Measurements from ENCODE around the gene KLHDC7B. TPM values are rescaled to one million over a fixed set of nuclear protein-coding genes. Genes with fewer than 3 reads are reported as not detected.

Gene KLHDC7B
- total and polyA plus RNA-seq, 10 of the 15 experiments (the other 5 are each of a cell fraction or from before 2014, with no cell fraction given) = 0.05 to 2.2 (median 0.93) TPM; not detected in 2

- H3K79me2 ChIP-seq (ENCODE audit: control insufficient read depth, insufficient read depth, low read length) = peaks cover 5% of the 10 kb centered on the region
- intact Hi-C loops (cut with micrococcal nuclease; ENCODE audit: unreplicated experiment) (no loop called here), in situ Hi-C loops (cut with MboI) (no loop called here)
- H3K9me3 ChIP-seq (replicated peaks; ENCODE audit: control insufficient read depth, insufficient read depth, low read length) = no peaks in the 10 kb centered on the region
- H3K4me2 ChIP-seq (ENCODE audit: control insufficient read depth, insufficient read depth) = no peak overlapping the region
- FAIRE-seq (no peak), DNase-seq (ENCODE audit: low read depth, low spot score) (no peak), ATAC-seq (no peak)
- peaks cover 0 to 1% of the 10 kb centered on the region in 2 experiments; a peak in 1 of 4 replicates for H3K27me3 ChIP-seq (replicated peaks in 1 of 2; ENCODE audit: control insufficient read depth in 2 of 2, insufficient read depth in 2 of 2, low read length in 1 of 2)
- H2AFZ ChIP-seq (ENCODE audit: control insufficient read depth, low read depth, low read length) = no peak overlapping the region
- POLR2A ChIA-PET = interaction anchor here (0.9 to 2.5 kb wide), 9 partner anchors 8 to 75 kb away, joined by 3 to 15 read pairs (median 10); partner anchors contain the start of genes LMF2, NCAPH2, SCO2 and TYMP
- CTCF ChIA-PET = interaction anchor here (0.8 to 2.2 kb wide), 6 partner anchors 17 to 76 kb away, joined by 3 to 9 read pairs (median 6); partner anchors contain the start of genes SCO2 and SYCE3
- H3K4me1 ChIP-seq (ENCODE audit: control insufficient read depth, insufficient read depth, low read length) = peaks cover 36% of the 10 kb centered on the region
- no peaks in the 10 kb centered on the region for H4K20me1 ChIP-seq (ENCODE audit: control insufficient read depth, insufficient read depth)
- TF ChIP-seq JUNB (IDR thresholded peaks at IDR 0.05) (no peak), MEF2B (IDR thresholded peaks at IDR 0.05; ENCODE audit: partially characterized antibody, poor library complexity, severe bottlenecking) (no peak), GATAD2B (conservative IDR thresholded peaks at IDR 0.05; ENCODE audit: low read depth) (no peak), SPI1 (IDR thresholded peaks at IDR 0.05; ENCODE audit: borderline replicate concordance, insufficient read depth, low read depth, low read length) (no peak)
- RAD21 ChIA-PET (ENCODE audit: unreplicated experiment) = interaction anchor here (1.9 to 2.1 kb wide), 2 partner anchors 7 to 75 kb away, joined by 7 to 10 read pairs; no protein-coding TSS in a partner anchor
- 94% methylated on average over 68 of the region's 78 CpGs for WGBS (ENCODE audit: insufficient coverage, insufficient replicate concordance, low lambda C conversion rate, missing lambda C conversion rate)
- SMC1A ChIA-PET (ENCODE audit: uncharacterized antibody, unreplicated experiment) = interaction anchor here (2.0 to 2.4 kb wide), 3 partner anchors 14 to 73 kb away, joined by 4 to 14 read pairs (median 10); partner anchors contain the start of gene SCO2
- BruUV-seq (replicated peaks) = no TSS peak
- no peak overlapping the region for H3K4me3 ChIP-seq
- no peaks in the 10 kb centered on the region for H3K36me3 ChIP-seq (ENCODE audit: control insufficient read depth in 2 of 2, insufficient read depth in 2 of 2, low read length in 1 of 2)
- no peak overlapping the region for H3K9ac ChIP-seq (ENCODE audit: control insufficient read depth, insufficient read depth, low read length)
- no peak overlapping the region for H3K27ac ChIP-seq (ENCODE audit: control insufficient read depth, insufficient read depth)
Measured at GRCh38 chr22:50546326-50547262, 895 bp downstream of the KLHDC7B start.

Measured in GM12878 (cell line).